ENCODE results near the gene IGFBP3.

IGFBP3 gene

GRCh38 chr7:45878457-45879144 is 42.5 kb downstream of the IGFBP3 start:
- no peak overlapping the region for H3K27ac ChIP-seq
- no peak overlapping the region for H3K9ac ChIP-seq
- no peaks in the 10 kb centered on the region for H3K36me3 ChIP-seq (ENCODE audit: control insufficient read depth, insufficient read depth, low read length)
- H3K27me3 ChIP-seq (ENCODE audit: control insufficient read depth, insufficient read depth, low read length) = no peaks in the 10 kb centered on the region
- no peaks in the 10 kb centered on the region for H3K9me3 ChIP-seq (ENCODE audit: control insufficient read depth, low read length)
- H2AFZ ChIP-seq = no peak overlapping the region
- H3K4me1 ChIP-seq = no peaks in the 10 kb centered on the region
- H3K4me3 ChIP-seq (ENCODE audit: low read depth, low read length) = no peak overlapping the region
- H3K4me2 ChIP-seq (ENCODE audit: low read length) = no peak overlapping the region
- H3K79me2 ChIP-seq = no peaks in the 10 kb centered on the region
- no peak for TF ChIP-seq CTCF (IDR thresholded peaks at IDR 0.05)

GRCh38 chr7:45876519-45876918 is 44.6 kb downstream of the IGFBP3 start:
- Histone ChIP-seq H3K27ac (no peak overlapping the region), H3K79me2 (no peaks in the 10 kb centered on the region), H3K4me2 (ENCODE audit: low read length) (no peak overlapping the region), H3K9me3 (ENCODE audit: control insufficient read depth, low read length) (no peaks in the 10 kb centered on the region), H3K36me3 (ENCODE audit: control insufficient read depth, insufficient read depth, low read length) (no peaks in the 10 kb centered on the region), H3K9ac (no peak overlapping the region), H3K4me3 (ENCODE audit: low read depth, low read length) (no peak overlapping the region), H3K4me1 (no peaks in the 10 kb centered on the region), H2AFZ (no peak overlapping the region), H3K27me3 (ENCODE audit: control insufficient read depth, insufficient read depth, low read length) (no peaks in the 10 kb centered on the region)
- TF ChIP-seq CTCF (IDR thresholded peaks at IDR 0.05) = no peak

GRCh38 chr7:45874408-45875131 is 46.5 kb downstream of the IGFBP3 start:
- H3K27ac ChIP-seq = no peak overlapping the region
- H3K9ac ChIP-seq = no peak overlapping the region
- no peaks in the 10 kb centered on the region for H3K79me2 ChIP-seq
- no peaks in the 10 kb centered on the region for H3K36me3 ChIP-seq (ENCODE audit: control insufficient read depth, insufficient read depth, low read length)
- no peak overlapping the region for H3K4me3 ChIP-seq (ENCODE audit: low read depth, low read length)
- no peaks in the 10 kb centered on the region for H3K4me1 ChIP-seq
- no peak overlapping the region for H3K4me2 ChIP-seq (ENCODE audit: low read length)
- TF ChIP-seq CTCF (IDR thresholded peaks at IDR 0.05) = no peak
- H3K27me3 ChIP-seq (ENCODE audit: control insufficient read depth, insufficient read depth, low read length) = no peaks in the 10 kb centered on the region
- H2AFZ ChIP-seq = no peak overlapping the region
- H3K9me3 ChIP-seq (ENCODE audit: control insufficient read depth, low read length) = no peaks in the 10 kb centered on the region

GRCh38 chr7:45873355-45873754 is 47.7 kb downstream of the IGFBP3 start:
- Histone ChIP-seq H2AFZ (no peak overlapping the region), H3K9me3 (ENCODE audit: control insufficient read depth, low read length) (no peaks in the 10 kb centered on the region), H3K9ac (no peak overlapping the region), H3K27ac (no peak overlapping the region), H3K4me2 (ENCODE audit: low read length) (no peak overlapping the region), H3K4me1 (no peaks in the 10 kb centered on the region), H3K27me3 (ENCODE audit: control insufficient read depth, insufficient read depth, low read length) (no peaks in the 10 kb centered on the region), H3K4me3 (ENCODE audit: low read depth, low read length) (no peak overlapping the region), H3K36me3 (ENCODE audit: control insufficient read depth, insufficient read depth, low read length) (no peaks in the 10 kb centered on the region), H3K79me2 (no peaks in the 10 kb centered on the region)
- TF ChIP-seq CTCF (IDR thresholded peaks at IDR 0.05) = no peak

GRCh38 chr7:45873035-45873354 is 48.1 kb downstream of the IGFBP3 start, which contains the start of gene CCDC201:
TSS of gene CCDC201 (minus strand) at chr7:45873082. CDS start at chr7:45873007, 75 bp downstream.
- no peaks in the 10 kb centered on the region for H3K4me1 ChIP-seq
- no peaks in the 10 kb centered on the region for H3K27me3 ChIP-seq (ENCODE audit: control insufficient read depth, insufficient read depth, low read length)
- H3K79me2 ChIP-seq = no peaks in the 10 kb centered on the region
- H3K9me3 ChIP-seq (ENCODE audit: control insufficient read depth, low read length) = no peaks in the 10 kb centered on the region
- H3K4me3 ChIP-seq (ENCODE audit: low read depth, low read length) = no peak within 1 kb of the TSS
- no peaks in the 10 kb centered on the region for H3K36me3 ChIP-seq (ENCODE audit: control insufficient read depth, insufficient read depth, low read length)
- H3K27ac ChIP-seq = no peak within 1 kb of the TSS
- no peak for TF ChIP-seq CTCF (IDR thresholded peaks at IDR 0.05)
- H3K4me2 ChIP-seq (ENCODE audit: low read length) = no peak within 1 kb of the TSS
- no peak within 1 kb of the TSS for H2AFZ ChIP-seq
- H3K9ac ChIP-seq = no peak within 1 kb of the TSS
